Measurements from ENCODE around the gene SNAP47. TPM values are rescaled to one million over a fixed set of nuclear protein-coding genes. Genes with fewer than 3 reads are reported as not detected.

SNAP47 gene
- total RNA-seq, 1 donor from 2014 or later, result 45.9 TPM

GRCh38 chr1:227780101-227781044, 45.1 kb downstream of the SNAP47 start:
- Histone ChIP-seq H3K36me3 (peaks cover 25% of the 10 kb centered on the region), H3K27me3 (ENCODE audit: low read depth) (no peaks in the 10 kb centered on the region), H3K27ac (replicated peaks) (no peak overlapping the region), H3K4me3 (no peak overlapping the region), H3K4me1 (no peaks in the 10 kb centered on the region), H3K9me3 (replicated peaks) (no peaks in the 10 kb centered on the region)
- TF ChIP-seq, protein P1, sequence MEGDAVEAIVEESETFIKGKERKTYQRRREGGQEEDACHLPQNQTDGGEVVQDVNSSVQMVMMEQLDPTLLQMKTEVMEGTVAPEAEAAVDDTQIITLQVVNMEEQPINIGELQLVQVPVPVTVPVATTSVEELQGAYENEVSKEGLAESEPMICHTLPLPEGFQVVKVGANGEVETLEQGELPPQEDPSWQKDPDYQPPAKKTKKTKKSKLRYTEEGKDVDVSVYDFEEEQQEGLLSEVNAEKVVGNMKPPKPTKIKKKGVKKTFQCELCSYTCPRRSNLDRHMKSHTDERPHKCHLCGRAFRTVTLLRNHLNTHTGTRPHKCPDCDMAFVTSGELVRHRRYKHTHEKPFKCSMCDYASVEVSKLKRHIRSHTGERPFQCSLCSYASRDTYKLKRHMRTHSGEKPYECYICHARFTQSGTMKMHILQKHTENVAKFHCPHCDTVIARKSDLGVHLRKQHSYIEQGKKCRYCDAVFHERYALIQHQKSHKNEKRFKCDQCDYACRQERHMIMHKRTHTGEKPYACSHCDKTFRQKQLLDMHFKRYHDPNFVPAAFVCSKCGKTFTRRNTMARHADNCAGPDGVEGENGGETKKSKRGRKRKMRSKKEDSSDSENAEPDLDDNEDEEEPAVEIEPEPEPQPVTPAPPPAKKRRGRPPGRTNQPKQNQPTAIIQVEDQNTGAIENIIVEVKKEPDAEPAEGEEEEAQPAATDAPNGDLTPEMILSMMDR (IDR thresholded peaks at IDR 0.05; ENCODE audit: borderline replicate concordance), result no peak
- DNase-seq, result no peak
- intact Hi-C loops (cut with micrococcal nuclease), result no loop called here

GRCh38 chr1:227781314-227781930, 46.2 kb downstream of the SNAP47 start:
- TF ChIP-seq, protein P1 (IDR thresholded peaks at IDR 0.05; ENCODE audit: borderline replicate concordance), result no peak
- H3K27ac ChIP-seq (replicated peaks), result no peak overlapping the region
- H3K36me3 ChIP-seq, result peaks cover 15% of the 10 kb centered on the region
- H3K4me1 ChIP-seq, result peaks cover 5% of the 10 kb centered on the region
- H3K27me3 ChIP-seq (ENCODE audit: low read depth), result peaks cover 10% of the 10 kb centered on the region
- no peaks in the 10 kb centered on the region for H3K9me3 ChIP-seq (replicated peaks)
- no peak for DNase-seq
- intact Hi-C loops (cut with micrococcal nuclease), result no loop called here
- no peak overlapping the region for H3K4me3 ChIP-seq

GRCh38 chr1:227782226-227782625, 47.0 kb downstream of the SNAP47 start:
- H3K36me3 ChIP-seq, result peaks cover 15% of the 10 kb centered on the region
- intact Hi-C loops (cut with micrococcal nuclease), result no loop called here
- H3K4me1 ChIP-seq, result peaks cover 14% of the 10 kb centered on the region
- H3K9me3 ChIP-seq (replicated peaks), result no peaks in the 10 kb centered on the region
- TF ChIP-seq, protein P1 (IDR thresholded peaks at IDR 0.05; ENCODE audit: borderline replicate concordance), result no peak
- peaks cover 18% of the 10 kb centered on the region for H3K27me3 ChIP-seq (ENCODE audit: low read depth)
- DNase-seq, result no peak
- no peak overlapping the region for H3K4me3 ChIP-seq
- H3K27ac ChIP-seq (replicated peaks), result no peak overlapping the region

DNA sequence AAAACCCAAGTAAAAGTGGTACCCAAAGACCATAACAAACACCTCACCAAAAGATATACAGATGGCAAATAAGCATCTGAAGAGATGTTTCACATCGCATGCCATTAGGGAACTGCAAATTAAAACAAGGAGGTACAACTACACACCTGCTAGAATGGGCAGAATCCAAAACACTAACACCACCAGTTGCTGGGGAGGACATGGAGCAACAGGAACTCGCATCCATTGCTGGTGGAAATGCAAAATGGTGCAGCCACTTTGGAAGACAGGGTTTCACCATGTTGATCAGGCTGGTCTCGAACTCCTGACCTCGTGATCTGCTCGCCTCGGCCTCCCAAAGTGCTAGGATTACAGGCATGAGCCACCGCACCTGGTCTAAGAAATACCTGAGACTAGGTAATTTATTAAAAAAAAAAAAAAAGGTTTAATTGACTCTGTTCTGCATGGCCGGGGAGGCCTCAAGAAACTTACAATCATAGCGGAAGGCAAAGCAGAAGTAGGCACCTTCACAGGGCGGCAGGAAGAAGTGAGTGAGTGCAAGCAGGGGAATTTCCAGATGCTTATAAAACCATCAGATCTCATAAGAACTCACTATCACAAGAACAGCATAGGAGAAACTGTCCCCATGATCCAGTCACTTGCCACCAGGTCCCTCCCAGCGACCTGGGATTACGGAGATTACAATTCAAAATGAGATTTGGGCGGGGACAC, 50.0 kb downstream of the SNAP47 start:
- TF ChIP-seq, protein P1 (IDR thresholded peaks at IDR 0.05; ENCODE audit: borderline replicate concordance), result no peak
- H3K27me3 ChIP-seq (ENCODE audit: low read depth), result peaks cover 20% of the 10 kb centered on the region
- intact Hi-C loops (cut with micrococcal nuclease), result no loop called here
- H3K36me3 ChIP-seq, result peaks cover 15% of the 10 kb centered on the region
- no peak overlapping the region for H3K27ac ChIP-seq (replicated peaks)
- H3K9me3 ChIP-seq (replicated peaks), result no peaks in the 10 kb centered on the region
- no peak overlapping the region for H3K4me3 ChIP-seq
- DNase-seq, result no peak
- peaks cover 27% of the 10 kb centered on the region for H3K4me1 ChIP-seq

Measured in left ventricle myocardium inferior (tissue), 1 donor.